GM13977 (cell line): Measurements from ENCODE around the gene MEF2A.

ENCODE experiments used
- DNase-seq: peaks from one replicate; pipeline ENCODE4 v3.0.0; 2012; ENCODE audit warnings: low spot score
- in situ Hi-C: fragments of 300-500 bp; cut with MboI; formaldehyde crosslinking; loops from one replicate; pipeline ENCODE4 v1.12.0; 2022; ENCODE audit warnings: low sequenced_read_pairs, low pct_unique_long_range_greater_than_20kb, mixed read lengths, inconsistent platforms; ENCODE audit not compliant: unreplicated experiment
- TF ChIP-seq, protein P1 (sequence below): IDR thresholded peaks from 2 replicates; pipeline ENCODE4 v1.5.1; 2012; ENCODE audit warnings: mild to moderate bottlenecking, control low read depth; ENCODE audit not compliant: insufficient read depth; ENCODE audit errors: extremely low read depth, missing control alignments

MEF2A gene

DNA sequence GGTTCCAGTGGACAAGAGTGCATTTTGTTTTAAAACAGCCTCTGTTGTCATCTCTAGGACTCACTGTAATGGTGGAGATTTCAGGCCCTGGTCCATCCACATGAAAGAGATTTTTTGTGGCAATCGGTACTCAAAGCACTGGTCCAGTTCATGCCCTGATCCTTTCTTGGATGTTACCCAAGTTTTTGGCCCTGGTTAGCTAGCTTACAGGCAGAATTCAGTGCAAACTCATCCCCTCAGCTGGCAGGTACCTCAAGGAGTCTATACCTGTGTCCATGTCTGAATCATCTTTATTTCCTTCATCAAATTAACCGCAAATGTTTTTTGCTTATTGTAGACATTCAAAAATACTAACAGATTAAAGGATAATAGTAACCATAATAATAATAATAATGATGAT, 13.7 kb upstream of the MEF2A start:
- DNase-seq = no peak
- TF ChIP-seq, protein P1, sequence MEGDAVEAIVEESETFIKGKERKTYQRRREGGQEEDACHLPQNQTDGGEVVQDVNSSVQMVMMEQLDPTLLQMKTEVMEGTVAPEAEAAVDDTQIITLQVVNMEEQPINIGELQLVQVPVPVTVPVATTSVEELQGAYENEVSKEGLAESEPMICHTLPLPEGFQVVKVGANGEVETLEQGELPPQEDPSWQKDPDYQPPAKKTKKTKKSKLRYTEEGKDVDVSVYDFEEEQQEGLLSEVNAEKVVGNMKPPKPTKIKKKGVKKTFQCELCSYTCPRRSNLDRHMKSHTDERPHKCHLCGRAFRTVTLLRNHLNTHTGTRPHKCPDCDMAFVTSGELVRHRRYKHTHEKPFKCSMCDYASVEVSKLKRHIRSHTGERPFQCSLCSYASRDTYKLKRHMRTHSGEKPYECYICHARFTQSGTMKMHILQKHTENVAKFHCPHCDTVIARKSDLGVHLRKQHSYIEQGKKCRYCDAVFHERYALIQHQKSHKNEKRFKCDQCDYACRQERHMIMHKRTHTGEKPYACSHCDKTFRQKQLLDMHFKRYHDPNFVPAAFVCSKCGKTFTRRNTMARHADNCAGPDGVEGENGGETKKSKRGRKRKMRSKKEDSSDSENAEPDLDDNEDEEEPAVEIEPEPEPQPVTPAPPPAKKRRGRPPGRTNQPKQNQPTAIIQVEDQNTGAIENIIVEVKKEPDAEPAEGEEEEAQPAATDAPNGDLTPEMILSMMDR = no peak
- in situ Hi-C loops = no loop called here

DNA sequence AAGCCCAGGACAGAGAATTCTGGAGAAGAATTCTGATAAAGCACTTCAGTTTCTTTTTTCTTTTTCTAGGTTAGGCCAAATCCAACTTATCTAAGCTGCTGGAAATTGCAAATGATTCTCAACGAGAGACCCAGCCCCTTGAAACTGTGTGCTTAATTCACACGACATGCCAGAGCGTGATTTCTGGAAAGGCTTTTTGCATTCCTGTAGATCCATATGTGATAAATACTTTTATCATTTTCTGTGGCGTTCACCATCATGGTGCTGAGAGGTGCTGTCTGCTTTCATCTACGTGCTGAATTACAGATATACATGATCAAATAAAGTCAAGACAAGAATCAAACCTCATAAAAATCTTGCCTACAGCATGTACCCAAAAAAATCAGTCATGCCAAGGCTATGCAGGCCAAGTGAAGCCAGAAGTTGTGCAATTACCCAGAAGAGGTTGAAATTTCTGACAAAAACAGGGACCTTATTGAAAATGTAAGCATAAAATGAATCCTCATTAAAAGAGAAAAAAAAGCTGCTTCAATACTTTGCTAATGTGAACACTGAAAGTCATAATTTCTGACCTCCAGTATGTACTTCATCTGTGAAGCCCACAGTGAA, 10.8 kb upstream of the MEF2A start:
- in situ Hi-C loops = no loop called here
- no peak for DNase-seq
- TF ChIP-seq, protein P1 = no peak

DNA sequence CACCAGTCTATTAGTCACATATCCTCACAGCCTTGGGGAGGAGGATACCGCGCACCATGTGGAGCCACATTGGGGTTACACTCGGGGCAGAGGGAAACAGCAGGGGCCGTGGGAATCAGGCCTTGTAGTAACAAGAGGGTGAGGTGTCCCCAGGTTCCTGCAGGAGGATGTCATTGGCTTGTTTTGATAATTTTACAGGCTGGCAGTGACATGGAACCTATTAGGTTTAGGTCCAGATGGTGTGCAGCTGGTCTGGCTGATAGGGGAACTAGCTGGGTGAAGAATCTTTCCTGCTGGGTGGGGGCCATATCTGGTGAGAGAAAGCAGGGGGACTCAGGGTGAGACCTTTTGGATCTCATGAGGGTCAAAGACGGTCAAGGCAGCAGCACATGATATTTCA, 9.8 kb upstream of the MEF2A start:
- TF ChIP-seq, protein P1 = no peak
- DNase-seq = no peak
- in situ Hi-C loops = no loop called here

DNA sequence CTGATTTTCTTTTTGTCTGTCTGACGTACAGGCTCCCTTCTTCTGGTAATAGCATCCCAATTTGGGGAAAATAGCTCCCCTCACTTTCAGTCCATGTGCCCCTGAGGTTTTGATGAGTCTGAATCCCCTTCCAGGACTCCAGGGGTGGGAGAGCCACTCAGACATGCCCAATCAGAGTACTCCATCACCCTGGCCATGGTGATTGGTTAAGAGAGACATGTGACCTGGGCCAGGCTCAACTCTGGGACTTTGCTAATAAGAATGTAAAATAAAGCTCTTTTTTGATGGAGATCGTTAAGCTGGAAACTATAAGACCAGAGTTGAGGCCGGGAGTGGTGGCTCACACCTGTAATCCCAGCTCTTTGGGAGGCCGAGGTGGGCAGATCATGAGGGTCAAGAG, 9.2 kb upstream of the MEF2A start:
- TF ChIP-seq, protein P1 = no peak
- in situ Hi-C loops = no loop called here
- no peak for DNase-seq

DNA sequence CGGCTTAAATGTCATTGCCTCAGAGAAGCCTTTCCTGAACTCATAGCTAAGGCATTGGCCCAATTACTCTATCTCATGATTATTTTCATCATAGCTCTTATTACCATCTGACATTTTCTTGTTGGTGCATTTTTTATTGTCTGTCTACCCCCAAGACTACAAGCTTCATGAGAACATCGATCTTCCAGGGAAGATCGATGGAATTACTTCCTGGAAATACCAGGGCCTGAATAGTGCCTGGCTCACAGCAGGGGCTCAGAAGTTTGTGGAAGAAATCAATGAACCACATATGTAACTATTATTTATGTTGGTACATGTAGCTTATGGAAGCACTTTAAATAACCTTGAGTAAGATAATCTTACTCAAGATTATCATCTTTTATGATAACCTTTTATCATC, 7.7 kb upstream of the MEF2A start:
- no peak for DNase-seq
- TF ChIP-seq, protein P1 = no peak
- in situ Hi-C loops = no loop called here

DNA sequence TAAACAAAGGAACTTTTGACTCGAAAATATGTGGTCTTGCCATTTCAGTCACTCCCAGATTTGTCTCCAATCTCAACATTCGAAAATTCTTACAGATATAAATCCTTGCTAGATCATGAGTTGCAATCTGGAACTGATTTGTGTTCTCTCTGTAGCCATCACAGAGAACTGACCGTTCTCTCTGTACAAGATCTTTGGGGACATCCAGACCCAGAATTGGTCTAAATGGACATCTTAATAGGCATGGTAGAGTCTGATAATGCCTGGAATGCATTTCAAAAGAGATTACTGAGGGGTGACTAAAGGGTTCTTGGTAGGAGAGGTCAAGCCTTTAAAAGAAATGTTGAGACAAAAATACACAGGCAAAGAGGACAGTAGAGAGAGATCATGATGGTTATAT, 7.2 kb upstream of the MEF2A start:
- DNase-seq = no peak
- in situ Hi-C loops = no loop called here
- TF ChIP-seq, protein P1 = no peak

DNA sequence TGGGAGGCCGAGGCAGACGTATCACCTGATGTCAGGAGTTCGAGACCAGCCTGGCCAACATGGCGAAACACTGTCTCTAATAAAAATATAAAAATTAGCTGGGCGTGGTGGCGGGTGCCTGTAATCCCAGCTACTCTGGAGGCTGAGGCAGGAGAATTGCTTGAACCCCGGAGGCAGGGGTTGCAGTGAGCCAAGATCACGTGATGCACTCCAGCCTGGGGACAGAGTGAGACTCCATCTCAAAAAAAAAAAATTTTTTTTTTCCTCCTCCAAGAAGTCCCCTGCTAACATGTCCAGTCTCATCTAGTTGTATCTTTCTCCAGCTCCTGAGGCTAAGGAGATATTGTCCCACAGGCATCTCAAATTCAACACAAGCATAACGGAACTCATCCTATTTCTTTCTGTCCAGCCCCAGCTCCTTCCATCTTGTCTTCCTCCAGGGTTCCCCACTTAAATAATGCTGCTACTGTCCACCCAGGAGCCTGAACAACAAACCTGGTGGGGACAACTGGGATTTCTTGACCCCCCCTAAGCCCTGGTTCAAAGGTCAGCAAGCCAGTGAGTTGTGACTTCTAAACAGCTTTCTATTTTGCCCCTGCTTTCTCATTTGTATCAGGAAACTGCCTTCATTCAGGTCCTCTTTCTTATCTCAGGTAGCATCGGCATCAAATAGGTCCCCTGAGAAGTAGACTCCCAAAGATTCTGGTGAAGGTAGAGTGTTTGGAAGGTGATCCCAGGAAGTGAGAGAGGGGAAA, 4.1 kb upstream of the MEF2A start:
- in situ Hi-C loops = no loop called here
- TF ChIP-seq, protein P1 = no peak
- DNase-seq = no peak
